ENCODE measurements around the gene P2RX2.

P2RX2 gene

DNA sequence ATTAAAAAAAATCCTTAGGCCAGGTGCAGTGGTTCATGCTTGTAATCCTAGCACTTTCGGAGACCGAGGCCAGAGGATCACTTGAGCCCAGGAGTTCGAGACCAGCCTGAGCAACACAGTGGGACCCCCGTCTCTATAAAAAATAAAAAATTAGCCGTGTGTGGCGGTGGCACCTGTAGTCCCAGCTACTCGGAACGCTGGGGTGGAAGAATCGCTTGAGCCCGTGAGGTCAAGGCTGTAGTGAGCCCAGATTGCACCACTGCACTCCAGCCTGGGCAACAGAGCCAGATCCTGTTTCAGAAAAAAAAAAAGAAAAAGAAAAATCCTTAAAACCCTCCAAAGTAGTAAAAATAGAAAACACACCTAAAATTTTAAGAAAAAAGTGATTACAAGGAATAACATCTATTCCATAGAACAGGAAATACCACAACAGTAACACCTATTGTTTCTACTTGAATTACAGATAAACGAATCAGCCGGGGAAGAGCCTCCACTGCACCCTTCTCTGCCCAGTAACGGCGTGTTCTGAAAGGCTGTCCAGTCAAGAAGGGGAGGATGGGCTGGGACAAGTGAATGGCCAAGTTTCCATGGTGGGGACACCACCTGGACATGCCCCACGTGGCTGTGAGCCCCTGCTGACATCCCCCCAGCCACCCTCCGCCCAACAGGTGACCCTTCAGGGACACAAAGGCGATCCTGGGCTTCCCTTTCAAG, 50.7 kb downstream of the P2RX2 start:
- TF ChIP-seq TEAD4 (IDR thresholded peaks at IDR 0.05): no peak
- TF ChIP-seq TCF12 (IDR thresholded peaks at IDR 0.05; ENCODE audit: low read depth): no peak
- no peak for TF ChIP-seq FOXM1 (IDR thresholded peaks at IDR 0.05; ENCODE audit: borderline replicate concordance, low read depth)
- TF ChIP-seq ZBTB7A (IDR thresholded peaks at IDR 0.05; ENCODE audit: low read depth): no peak
- no peak for TF ChIP-seq TAF1 (IDR thresholded peaks at IDR 0.05; ENCODE audit: low read depth)
- no peak for TF ChIP-seq NFIC (IDR thresholded peaks at IDR 0.05)
- TF ChIP-seq, protein P1, sequence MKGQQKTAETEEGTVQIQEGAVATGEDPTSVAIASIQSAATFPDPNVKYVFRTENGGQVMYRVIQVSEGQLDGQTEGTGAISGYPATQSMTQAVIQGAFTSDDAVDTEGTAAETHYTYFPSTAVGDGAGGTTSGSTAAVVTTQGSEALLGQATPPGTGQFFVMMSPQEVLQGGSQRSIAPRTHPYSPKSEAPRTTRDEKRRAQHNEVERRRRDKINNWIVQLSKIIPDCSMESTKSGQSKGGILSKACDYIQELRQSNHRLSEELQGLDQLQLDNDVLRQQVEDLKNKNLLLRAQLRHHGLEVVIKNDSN (IDR thresholded peaks at IDR 0.05): no peak
- TF ChIP-seq EP300 (IDR thresholded peaks at IDR 0.05; ENCODE audit: borderline replicate concordance): no peak
- TF ChIP-seq EGR1 (IDR thresholded peaks at IDR 0.05): no peak
- TF ChIP-seq CEBPB (IDR thresholded peaks at IDR 0.05): no peak

Data from Ishikawa (cell line).